ENCODE results near the gene CKAP2. TPM values are rescaled to one million over a fixed set of nuclear protein-coding genes. Genes with fewer than 3 reads are reported as not detected.
"Not testable (repeated sequence)": the region's sequence is repeated elsewhere in the genome, so short reads cannot be mapped to it uniquely, and the experiment has no call there.

CKAP2 gene
- total RNA-seq, 1 donor from 2014 or later = 6.6 TPM

DNA sequence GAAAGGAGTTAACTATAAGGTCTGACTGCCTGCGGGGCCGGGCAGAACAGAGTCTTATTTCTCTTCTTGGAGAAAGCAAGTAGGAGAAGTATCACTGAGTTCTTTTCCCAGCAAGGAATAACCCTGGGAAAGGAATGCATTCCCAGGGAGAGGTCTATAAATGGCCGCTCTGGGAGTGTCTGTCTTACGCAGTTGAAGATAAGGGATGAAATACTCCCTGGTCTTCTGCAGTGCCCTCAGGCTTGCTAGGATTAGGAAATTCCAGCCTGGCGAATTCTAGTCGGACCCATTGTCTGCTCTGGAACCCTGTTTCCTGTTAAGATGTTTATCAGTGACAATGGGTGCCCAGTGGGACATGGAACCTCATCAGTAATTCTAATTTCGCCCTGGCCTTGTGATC lies 47.0 kb downstream of the CKAP2 start:
- not testable (repeated sequence) for FAIRE-seq; H3K27me3 ChIP-seq (ENCODE audit: control insufficient read depth, insufficient read depth, low read length); DNase-seq (ENCODE audit: low read depth); H3K4me3 ChIP-seq (ENCODE audit: low read depth, low read length); H3K36me3 ChIP-seq (ENCODE audit: control insufficient read depth, insufficient read depth, low read length)

DNA sequence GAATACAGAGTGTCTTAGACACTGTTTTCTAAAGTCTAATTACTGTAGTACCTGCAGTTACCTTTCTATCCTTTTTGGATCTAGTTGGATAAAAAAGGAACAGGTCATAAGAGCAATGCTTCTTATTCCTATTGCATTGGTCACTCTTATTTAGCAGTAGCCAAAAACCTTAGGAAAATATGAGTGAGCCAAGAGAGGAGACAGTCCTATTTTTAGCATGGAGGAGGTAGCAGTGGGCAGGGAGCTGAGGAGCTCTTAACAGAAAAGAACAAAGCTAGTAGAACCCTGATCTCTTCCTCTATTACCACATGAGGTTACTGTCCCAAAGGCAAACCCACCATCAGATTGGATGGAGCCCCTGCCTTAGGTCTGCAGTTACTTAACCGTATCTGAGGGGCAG lies 50.6 kb downstream of the CKAP2 start:
- H3K36me3 ChIP-seq (ENCODE audit: control insufficient read depth, insufficient read depth, low read length); H3K4me3 ChIP-seq (ENCODE audit: low read depth, low read length); FAIRE-seq; H3K27me3 ChIP-seq (ENCODE audit: control insufficient read depth, insufficient read depth, low read length); DNase-seq (ENCODE audit: low read depth): not testable (repeated sequence)

DNA sequence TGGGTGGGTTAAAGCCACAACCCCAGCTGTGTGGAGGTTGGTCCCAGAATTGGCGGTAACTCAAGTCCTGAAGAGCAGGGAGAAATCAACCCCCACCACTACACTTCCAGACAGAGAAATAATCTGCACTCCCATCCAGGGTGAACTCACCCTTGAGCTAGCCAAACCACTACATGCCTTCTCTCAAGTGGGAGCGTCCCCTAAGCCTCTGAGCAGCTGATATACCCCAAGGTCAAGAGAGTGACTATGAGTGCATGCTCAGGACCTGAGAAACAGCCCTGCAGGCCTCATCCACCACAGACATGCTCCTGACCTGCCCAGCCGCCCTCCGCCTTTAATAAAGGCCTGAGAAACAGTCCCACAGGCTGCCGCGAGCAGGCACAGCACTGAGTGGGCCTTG lies 54.3 kb downstream of the CKAP2 start:
- H3K4me3 ChIP-seq (ENCODE audit: low read depth, low read length); DNase-seq (ENCODE audit: low read depth); H3K36me3 ChIP-seq (ENCODE audit: control insufficient read depth, insufficient read depth, low read length); H3K27me3 ChIP-seq (ENCODE audit: control insufficient read depth, insufficient read depth, low read length): not testable (repeated sequence)
- FAIRE-seq = peak; percentile 40

DNA sequence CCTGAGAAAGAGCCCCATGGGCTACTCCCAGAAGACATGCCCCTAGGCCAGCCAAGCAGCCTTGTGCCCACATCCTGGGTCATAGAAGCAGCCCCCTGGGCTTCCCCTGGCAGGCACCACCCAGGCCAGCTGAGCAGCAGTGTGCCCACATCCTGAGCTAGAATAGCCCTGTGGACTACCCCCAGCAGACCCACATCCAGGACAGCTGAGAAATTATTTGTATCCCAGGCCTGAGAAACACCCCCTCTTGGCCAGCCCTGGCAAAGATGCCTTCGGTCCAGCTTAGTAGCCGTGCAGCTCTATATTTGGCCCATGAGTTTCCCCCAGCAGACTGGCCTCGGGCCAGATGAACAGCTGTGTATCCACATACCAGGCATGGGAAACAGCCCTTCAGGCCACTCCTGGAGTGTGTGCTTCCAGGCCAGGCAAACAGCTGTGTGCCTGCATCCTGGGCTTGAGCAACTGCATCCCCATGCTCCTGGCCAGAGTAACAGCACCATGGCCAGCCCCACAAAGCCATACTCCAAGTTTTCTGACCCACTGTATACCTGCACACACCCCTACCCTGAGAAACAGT lies 55.0 kb downstream of the CKAP2 start:
- H3K27me3 ChIP-seq (ENCODE audit: control insufficient read depth, insufficient read depth, low read length); DNase-seq (ENCODE audit: low read depth); H3K36me3 ChIP-seq (ENCODE audit: control insufficient read depth, insufficient read depth, low read length); H3K4me3 ChIP-seq (ENCODE audit: low read depth, low read length); FAIRE-seq: not testable (repeated sequence)

DNA sequence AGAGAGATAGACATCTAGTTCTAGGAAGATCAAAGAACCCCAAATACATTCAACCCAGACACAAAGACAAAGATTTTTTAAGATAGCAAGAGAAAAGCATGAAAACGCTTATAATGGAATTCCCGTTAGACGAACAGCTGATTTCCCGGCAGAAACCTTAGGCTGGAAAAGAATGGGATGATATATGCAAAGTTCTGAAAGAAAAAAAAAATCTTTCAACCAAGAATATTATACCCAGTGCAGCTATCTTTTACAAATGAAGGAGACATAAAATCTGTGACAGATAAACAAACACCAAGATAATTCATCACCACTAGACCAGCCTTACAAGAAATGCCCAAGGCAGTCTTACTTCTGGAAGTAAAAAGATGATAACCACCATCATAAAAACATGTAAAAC lies 56.3 kb downstream of the CKAP2 start:
- DNase-seq (ENCODE audit: low read depth); H3K36me3 ChIP-seq (ENCODE audit: control insufficient read depth, insufficient read depth, low read length); FAIRE-seq; H3K27me3 ChIP-seq (ENCODE audit: control insufficient read depth, insufficient read depth, low read length); H3K4me3 ChIP-seq (ENCODE audit: low read depth, low read length): not testable (repeated sequence)

DNA sequence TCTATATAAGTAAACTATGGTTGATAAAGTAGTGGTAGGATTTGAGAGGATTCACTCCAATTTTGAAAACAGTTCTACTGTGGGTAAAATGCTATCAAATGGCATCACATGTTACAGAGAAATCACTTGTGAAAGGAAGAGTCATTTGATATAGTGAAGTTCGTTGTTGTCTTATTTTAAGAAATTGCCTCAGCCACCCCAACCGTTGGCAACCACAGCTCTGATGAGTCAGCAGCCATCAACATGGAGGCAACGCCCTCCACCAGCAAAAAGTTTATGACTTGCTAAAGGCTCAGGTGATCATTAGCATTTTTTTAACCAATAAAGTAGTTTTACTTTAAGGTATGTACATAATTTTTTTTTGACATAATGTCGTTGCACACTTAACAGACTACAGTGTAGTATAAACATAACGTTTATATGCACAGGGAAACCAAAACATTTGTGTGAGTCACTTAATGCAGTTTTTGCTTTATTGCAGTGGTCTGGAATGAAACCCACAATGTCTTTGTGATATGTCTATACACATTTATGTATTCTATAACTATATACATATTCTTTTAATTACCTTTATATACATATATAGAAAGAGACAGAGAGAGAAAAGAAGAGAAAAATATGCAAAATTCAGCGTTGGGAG lies 58.8 kb downstream of the CKAP2 start:
- FAIRE-seq = not testable (repeated sequence)

DNA sequence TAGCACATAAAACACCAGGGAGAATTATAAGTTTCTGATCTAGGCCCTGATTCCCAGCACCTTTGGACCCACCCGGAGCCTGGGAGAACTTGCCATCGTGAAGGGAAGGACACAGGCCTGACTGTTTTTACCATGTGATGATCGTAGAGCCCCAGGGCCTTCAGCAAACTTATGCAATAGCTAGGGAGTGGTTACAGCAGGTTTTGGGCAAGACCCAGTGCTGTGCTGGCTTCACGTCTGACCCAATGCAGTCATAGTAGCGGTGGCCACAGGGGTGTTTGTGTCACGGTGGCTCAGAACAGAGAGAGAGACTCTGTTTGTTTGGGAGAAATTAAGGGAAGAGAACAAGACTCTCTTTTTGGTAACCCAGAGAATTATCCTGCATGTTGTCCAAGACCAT lies 68.0 kb downstream of the CKAP2 start:
- not testable (repeated sequence) for H3K27me3 ChIP-seq (ENCODE audit: control insufficient read depth, insufficient read depth, low read length); H3K4me3 ChIP-seq (ENCODE audit: low read depth, low read length); DNase-seq (ENCODE audit: low read depth); H3K36me3 ChIP-seq (ENCODE audit: control insufficient read depth, insufficient read depth, low read length)
- FAIRE-seq = peak; percentile 99

More for the DNA sequence above, 58.8 kb downstream of the CKAP2 start:
- peak; percentile 30 for DNase-seq (ENCODE audit: low read depth)
- H3K36me3 ChIP-seq (ENCODE audit: control insufficient read depth, insufficient read depth, low read length); H3K4me3 ChIP-seq (ENCODE audit: low read depth, low read length); H3K27me3 ChIP-seq (ENCODE audit: control insufficient read depth, insufficient read depth, low read length): not testable (repeated sequence)

Other genes with a start within 250 kb of the CKAP2 start
- 11.0 and 19.5 TPM in 2 replicates for gene THSD1, start 49.3 kb upstream of the CKAP2 start, total RNA-seq
- gene VPS36, start 4.8 kb upstream of the CKAP2 start, total RNA-seq = 24.5 and 25.5 TPM in 2 replicates
- 3.7 and 3.8 TPM in 2 replicates for gene HNRNPA1L2, start 187.0 kb downstream of the CKAP2 start, total RNA-seq
- gene SUGT1, start 197.4 kb downstream of the CKAP2 start, total RNA-seq = 25.7 and 25.8 TPM in 2 replicates

All from bronchial epithelial cell (primary cell).